Keratinocyte (primary cell): ENCODE measurements around the gene GPHA2. TPM values are rescaled to one million over a fixed set of nuclear protein-coding genes. Genes with fewer than 3 reads are reported as not detected.

Experiments used
- DNase-seq: peaks from one replicate; pipeline ENCODE4 v3.0.0-alpha.2; 2011; ENCODE audit warnings: low read depth, missing footprints, low spot score
- FAIRE-seq: peaks from 2 replicates; lab custom pipeline; 2011; peaks lifted over from hg19 to GRCh38; lab: Jason Lieb, UNC
- H2AFZ ChIP-seq: 2 replicates; pipeline ENCODE4 v1.6.0; 2012; ENCODE audit warnings: low read length, control low read depth, inconsistent platforms; ENCODE audit not compliant: control insufficient read depth
- H3K27ac ChIP-seq: 2 replicates; pipeline ENCODE4 v1.5.1; 2011; ENCODE audit warnings: low read length; ENCODE audit not compliant: control insufficient read depth, insufficient read depth
- H3K27me3 ChIP-seq: 3 replicates; pipeline ENCODE4 v1.6.0; 2011; ENCODE audit warnings: low read length; ENCODE audit not compliant: control insufficient read depth, insufficient read depth; ENCODE audit errors: extremely low read depth
- H3K36me3 ChIP-seq, 2 experiments: 2 replicates in 1 of 2; 3 replicates in 1 of 2; pipeline ENCODE4 v1.5.1; 2011; ENCODE audit warnings: low read length in 2 of 2, mild to moderate bottlenecking in 1 of 2; ENCODE audit not compliant: control insufficient read depth in 2 of 2, insufficient read depth in 2 of 2; ENCODE audit errors: extremely low read depth in 1 of 2
- H3K4me1 ChIP-seq: 3 replicates; pipeline ENCODE4 v1.5.1; 2011; ENCODE audit warnings: low read length; ENCODE audit not compliant: control insufficient read depth, insufficient read depth; ENCODE audit errors: extremely low read depth
- H3K4me2 ChIP-seq: 3 replicates; pipeline ENCODE4 v1.6.0; 2011; ENCODE audit warnings: low read depth, low read length; ENCODE audit not compliant: control insufficient read depth, insufficient read depth; ENCODE audit errors: extremely low read depth
- H3K4me3 ChIP-seq, 3 experiments: fragments of 200-600 bp in 1 of 3; sonication (generic) in 1 of 3; 2 replicates in 2 of 3; 3 replicates in 1 of 3; pipeline ENCODE4 v1.5.1; 2011 to 2016; ENCODE audit warnings: low read length in 3 of 3, mild to moderate bottlenecking in 3 of 3, control low read depth in 2 of 3, inconsistent platforms in 1 of 3, low read depth in 1 of 3, mixed read lengths in 1 of 3, mixed run types in 1 of 3, moderate library complexity in 1 of 3; ENCODE audit not compliant: control insufficient read depth in 2 of 3, insufficient read depth in 2 of 3; ENCODE audit errors: extremely low read depth in 1 of 3
- H3K79me2 ChIP-seq: 2 replicates; pipeline ENCODE4 v1.6.0; 2012; ENCODE audit warnings: low read length; ENCODE audit not compliant: control insufficient read depth, insufficient read depth
- H3K9ac ChIP-seq: 3 replicates; pipeline ENCODE4 v1.6.0; 2011; ENCODE audit warnings: low read length; ENCODE audit not compliant: control insufficient read depth, insufficient read depth; ENCODE audit errors: extremely low read depth
- H3K9me1 ChIP-seq: 3 replicates; pipeline ENCODE4 v1.6.0; 2011; ENCODE audit warnings: low read length; ENCODE audit not compliant: control insufficient read depth, insufficient read depth; ENCODE audit errors: extremely low read depth
- H3K9me3 ChIP-seq: 2 replicates; pipeline ENCODE4 v1.5.1; 2012; ENCODE audit warnings: low read depth, low read length; ENCODE audit not compliant: control insufficient read depth
- H4K20me1 ChIP-seq: 3 replicates; pipeline ENCODE4 v1.6.0; 2011; ENCODE audit warnings: low read length; ENCODE audit not compliant: control insufficient read depth, insufficient read depth; ENCODE audit errors: extremely low read depth
- CTCF ChIP-seq, 3 experiments: IDR thresholded peaks in 1 of 3; conservative IDR thresholded peaks in 1 of 3; optimal IDR thresholded peaks in 1 of 3; 2 replicates in 2 of 3; 3 replicates in 1 of 3; pipeline versions ENCODE3 to v1.5.1; 2011; ENCODE audit warnings: low read length in 3 of 3, mild to moderate bottlenecking in 3 of 3, moderate library complexity in 2 of 3, control low read depth in 1 of 3, inconsistent platforms in 1 of 3; ENCODE audit not compliant: insufficient read depth in 2 of 3; ENCODE audit errors: extremely low read depth in 1 of 3
- EZH2 ChIP-seq: IDR thresholded peaks from one replicate; pipeline ENCODE4 v1.6.1; 2012; ENCODE audit warnings: inconsistent platforms, mild to moderate bottlenecking, low read length, moderate library complexity
- dilution Hi-C: fragments of 300-500 bp; cut with MboI; formaldehyde crosslinking; loops from one replicate; pipeline ENCODE4 v1.7.0; 2020; ENCODE audit warnings: low sequenced_read_pairs; ENCODE audit not compliant: extremely low pct_ligation_motif_present
- polyA plus RNA-seq, 5 experiments: library from polyadenylated mRNA; depleted of rRNA in 3 of 5; stranded (reverse) in 3 of 5; stranded (forward) in 1 of 5; unstranded in 1 of 5; fragments of >200 nt; gene quantifications; 1 replicate in 1 of 5; 2 replicates in 3 of 5; 3 replicates in 1 of 5; pipeline versions ENCODE4 v1.2.1 to v1.2.3, GENCODE V29; 2011 to 2012; ENCODE audit warnings: missing spikeins in 2 of 5, low read depth in 1 of 5, low replicate concordance in 1 of 5

Gene GPHA2
- polyA plus RNA-seq, 1 donor (not counting 4 experiments of a cell fraction or from before 2014, with no cell fraction given): 0.08 TPM

- FAIRE-seq: no peak
- no peaks in the 10 kb centered on the region for H3K4me1 ChIP-seq
Observed at GRCh38 chr11:64930340-64930739, 5.4 kb downstream of the GPHA2 start.

GRCh38 chr11:64929625-64930024, 6.1 kb downstream of the GPHA2 start:
- H3K9me1 ChIP-seq: no peaks in the 10 kb centered on the region
- DNase-seq (no peak), FAIRE-seq (no peak)
- dilution Hi-C loops: no loop called here
- H2AFZ ChIP-seq: no peak overlapping the region
- H3K4me2 ChIP-seq: no peak overlapping the region
- H3K4me1 ChIP-seq: no peaks in the 10 kb centered on the region
- no peaks in the 10 kb centered on the region for H3K79me2 ChIP-seq
- TF ChIP-seq EZH2: no peak
- peaks cover 24 to 34% of the 10 kb centered on the region in 2 experiments for H3K36me3 ChIP-seq
- no peaks in the 10 kb centered on the region for H3K27me3 ChIP-seq
- H3K4me3 ChIP-seq: no peak overlapping the region
- no peak overlapping the region for H3K9ac ChIP-seq
- H3K9me3 ChIP-seq: no peaks in the 10 kb centered on the region
- no peak overlapping the region for H3K27ac ChIP-seq
- H4K20me1 ChIP-seq: no peaks in the 10 kb centered on the region

More at GRCh38 chr11:64930340-64930739, 5.4 kb downstream of the GPHA2 start:
- H3K9me3 ChIP-seq: no peaks in the 10 kb centered on the region
- TF ChIP-seq EZH2 (no peak), CTCF (optimal IDR thresholded peaks at IDR 0.05 in 1 of 3, IDR thresholded peaks at IDR 0.05 in 1 of 3, conservative IDR thresholded peaks at IDR 0.05 in 1 of 3; ENCODE audit: extremely low read depth in 1 of 3, insufficient read depth in 2 of 3, low read length in 3 of 3) (no peak)
- no peaks in the 10 kb centered on the region for H3K79me2 ChIP-seq
- H3K4me3 ChIP-seq: no peak overlapping the region
- dilution Hi-C loops: no loop called here
- no peaks in the 10 kb centered on the region for H4K20me1 ChIP-seq
- no peak overlapping the region for H2AFZ ChIP-seq
- no peak overlapping the region for H3K27ac ChIP-seq
- H3K9me1 ChIP-seq: no peaks in the 10 kb centered on the region
- no peak overlapping the region for H3K9ac ChIP-seq
- peaks cover 26 to 34% of the 10 kb centered on the region in 2 experiments for H3K36me3 ChIP-seq
- no peak overlapping the region for H3K4me2 ChIP-seq
- H3K27me3 ChIP-seq: no peaks in the 10 kb centered on the region
- no peak for DNase-seq

GRCh38 chr11:64928957-64929356, 6.7 kb downstream of the GPHA2 start:
- peaks cover 24 to 33% of the 10 kb centered on the region in 2 experiments for H3K36me3 ChIP-seq
- dilution Hi-C loops: no loop called here
- FAIRE-seq (no peak), DNase-seq (no peak)
- TF ChIP-seq CTCF (optimal IDR thresholded peaks at IDR 0.05 in 1 of 3, IDR thresholded peaks at IDR 0.05 in 1 of 3, conservative IDR thresholded peaks at IDR 0.05 in 1 of 3; ENCODE audit: extremely low read depth in 1 of 3, insufficient read depth in 2 of 3, low read length in 3 of 3) (no peak), EZH2 (no peak)
- H3K9ac ChIP-seq: no peak overlapping the region
- no peaks in the 10 kb centered on the region for H3K27me3 ChIP-seq
- no peaks in the 10 kb centered on the region for H4K20me1 ChIP-seq
- H3K4me2 ChIP-seq: no peak overlapping the region
- no peaks in the 10 kb centered on the region for H3K9me1 ChIP-seq
- H3K9me3 ChIP-seq: no peaks in the 10 kb centered on the region
- H3K27ac ChIP-seq: no peak overlapping the region
- no peaks in the 10 kb centered on the region for H3K79me2 ChIP-seq
- no peak overlapping the region for H3K4me3 ChIP-seq
- H3K4me1 ChIP-seq: peaks cover 4% of the 10 kb centered on the region
- no peak overlapping the region for H2AFZ ChIP-seq
